T-helper 17 cell (primary cell): ENCODE measurements around the gene SFXN5. TPM values are rescaled to one million over a fixed set of nuclear protein-coding genes. Genes with fewer than 3 reads are reported as not detected.
"Not testable (repeated sequence)": the region's sequence is repeated elsewhere in the genome, so short reads cannot be mapped to it uniquely, and the experiment has no call there.

Experiments
- ATAC-seq: fragments of 150-1000 bp; cut with Tn5 transposase; 2 replicates; pipeline ENCODE4 v1.10.0; 2021; ENCODE audit warnings: mild to moderate bottlenecking, moderate library complexity
- DNase-seq, 3 donors: peaks; one replicate each; pipeline versions ENCODE4 v3.0.0 to v3.0.0-alpha.2; 2020 to 2021
- H3K9me3 ChIP-seq: one replicate; pipeline ENCODE4 v1.7.0; 2013; ENCODE audit warnings: low read length, mild to moderate bottlenecking; ENCODE audit not compliant: control insufficient read depth, poor library complexity, severe bottlenecking
- H3K27ac Mint-ChIP-seq: one replicate; pipeline ENCODE4 v1.8.0; 2022; ENCODE audit warnings: mild to moderate bottlenecking, moderate library complexity, mixed read lengths
- H3K27me3 Mint-ChIP-seq: one replicate; pipeline ENCODE4 v1.8.0; 2022; ENCODE audit warnings: mixed read lengths
- H3K36me3 Mint-ChIP-seq: one replicate; pipeline ENCODE4 v1.8.0; 2022; ENCODE audit warnings: low read depth, mixed read lengths
- H3K4me1 Mint-ChIP-seq: one replicate; pipeline ENCODE4 v1.8.0; 2022; ENCODE audit warnings: mild to moderate bottlenecking, mixed read lengths
- H3K4me3 Mint-ChIP-seq: one replicate; pipeline ENCODE4 v1.8.0; 2022; ENCODE audit warnings: mild to moderate bottlenecking, moderate library complexity, mixed read lengths
- total RNA-seq, 4 donors: library from RNA in 2 of 4; stranded (reverse) in 2 of 4; gene quantifications; one replicate each; pipeline ENCODE4 v1.2.3 and lab custom pipeline; 2022 to 2026

The SFXN5 gene
- total RNA-seq, 2 donors from 2014 or later: 7.0 to 10.0 TPM

DNA sequence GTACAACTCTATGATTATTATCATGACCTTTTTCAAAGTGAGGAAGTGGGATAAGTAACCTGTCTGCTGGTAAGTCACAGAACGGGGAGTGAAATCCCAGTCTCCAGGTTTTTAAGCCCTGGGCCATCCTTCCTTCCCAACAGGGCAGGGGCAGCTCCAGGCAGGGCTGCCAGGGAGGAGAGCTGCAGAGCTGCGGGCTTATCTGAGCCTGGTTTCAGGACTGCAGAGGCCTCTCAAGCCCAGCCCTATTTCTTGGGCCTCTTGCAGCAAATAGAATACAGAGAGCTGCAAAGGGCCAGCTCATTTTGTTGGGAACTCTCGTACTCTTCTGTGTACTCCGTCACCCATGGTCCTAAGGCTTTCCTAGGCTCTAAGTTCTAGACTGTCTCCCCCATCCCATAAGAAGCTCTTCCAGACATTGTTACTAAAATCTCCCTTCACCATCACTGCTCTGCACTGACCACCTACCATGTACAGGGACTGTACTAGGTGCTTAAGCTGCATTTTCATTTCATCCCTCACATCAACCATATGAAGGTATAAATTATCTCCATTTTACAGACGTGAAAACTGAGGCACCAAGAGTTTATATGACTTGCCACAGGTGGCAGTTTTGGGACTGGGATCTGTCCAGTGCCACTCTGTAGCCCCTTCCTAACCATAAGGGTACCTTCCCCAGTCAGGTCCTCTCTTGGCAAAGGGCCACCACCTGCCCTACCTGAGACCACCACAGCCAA, 38.1 kb upstream of the SFXN5 start:
- no peaks in the 10 kb centered on the region for H3K27me3 Mint-ChIP-seq
- H3K9me3 ChIP-seq: no peaks in the 10 kb centered on the region
- H3K4me3 Mint-ChIP-seq: no peak overlapping the region
- DNase-seq (no peak), ATAC-seq (no peak)
- H3K27ac Mint-ChIP-seq: peak overlapping the region; percentile 71
- H3K36me3 Mint-ChIP-seq: no peaks in the 10 kb centered on the region
- H3K4me1 Mint-ChIP-seq: peaks cover 53% of the 10 kb centered on the region

DNA sequence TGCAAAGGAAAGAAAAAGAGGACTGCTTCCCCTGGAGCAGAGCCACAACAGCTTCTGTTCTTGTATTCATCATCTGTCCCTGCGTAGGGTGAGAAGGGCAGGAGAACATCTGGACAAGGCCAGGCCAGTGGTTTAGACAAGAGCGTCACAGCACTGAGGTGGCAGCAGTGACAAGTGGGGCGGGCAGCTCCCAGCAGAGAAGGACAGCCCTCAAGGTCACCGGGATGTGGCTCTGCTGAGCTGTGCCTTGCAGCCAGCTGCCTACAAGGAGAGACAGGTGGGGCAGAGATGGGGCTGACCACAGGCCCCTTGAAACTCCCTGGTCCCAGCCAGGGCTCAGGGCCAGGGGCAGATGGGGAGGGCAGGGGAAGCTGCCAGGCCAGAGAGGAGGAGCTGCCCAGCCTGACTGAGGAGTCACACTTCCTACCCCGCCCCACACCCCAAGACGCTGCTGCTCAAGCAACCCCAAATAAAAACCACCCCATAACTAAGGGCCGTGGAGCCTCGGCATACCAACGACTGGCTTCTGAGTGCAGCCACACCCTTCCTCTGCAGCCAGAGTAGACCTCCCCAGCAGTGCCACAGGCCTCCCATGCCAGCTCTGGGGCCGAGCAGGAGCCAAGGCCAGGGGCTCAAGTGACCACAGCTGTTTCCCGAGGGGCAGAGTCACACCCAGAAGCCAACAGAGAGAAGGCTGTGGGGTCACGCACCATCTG, 35.9 kb upstream of the SFXN5 start:
- peaks cover 67% of the 10 kb centered on the region for H3K4me1 Mint-ChIP-seq
- DNase-seq: peak in 1 of 3 donors; percentile 23

GRCh38 chr2:73106791-73107190, 35.3 kb upstream of the SFXN5 start:
- H3K4me1 Mint-ChIP-seq: peaks cover 65% of the 10 kb centered on the region
- H3K4me3 Mint-ChIP-seq: peak overlapping the region; percentile 80
- ATAC-seq (no peak), DNase-seq (no peak)
- H3K36me3 Mint-ChIP-seq: no peaks in the 10 kb centered on the region
- peak overlapping the region; percentile 89 for H3K27ac Mint-ChIP-seq
- no peaks in the 10 kb centered on the region for H3K9me3 ChIP-seq
- H3K27me3 Mint-ChIP-seq: no peaks in the 10 kb centered on the region

More for the DNA sequence above, 35.9 kb upstream of the SFXN5 start:
- peak; percentile 69 for ATAC-seq
- no peaks in the 10 kb centered on the region for H3K36me3 Mint-ChIP-seq
- no peaks in the 10 kb centered on the region for H3K27me3 Mint-ChIP-seq
- H3K27ac Mint-ChIP-seq: peak overlapping the region; percentile 89
- H3K9me3 ChIP-seq: no peaks in the 10 kb centered on the region
- H3K4me3 Mint-ChIP-seq: peak overlapping the region; percentile 80

DNA sequence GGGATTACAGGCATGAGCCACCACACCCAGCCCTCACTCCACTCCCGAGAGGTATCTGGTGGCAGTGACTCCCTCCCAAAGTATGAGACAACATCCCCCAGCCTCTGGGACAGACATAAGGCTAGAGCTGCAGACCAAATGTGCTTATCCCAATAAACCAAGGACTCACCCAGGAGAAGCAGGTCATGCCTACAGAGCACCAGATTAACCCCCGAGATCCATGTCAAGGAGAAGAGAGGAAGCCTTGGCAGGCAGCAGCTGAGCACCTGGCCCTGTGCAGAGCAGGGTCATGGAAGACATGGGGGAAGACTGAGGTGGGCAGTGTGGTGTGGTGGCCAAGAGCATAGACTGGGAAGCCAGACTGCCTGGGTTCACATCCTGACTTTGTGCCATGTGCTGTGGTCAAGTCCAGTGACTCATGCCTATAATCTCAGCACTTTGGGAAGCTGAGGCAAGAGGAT, 34.0 kb upstream of the SFXN5 start:
- Mint-ChIP-seq H3K27me3 (no peaks in the 10 kb centered on the region), H3K27ac (peak overlapping the region; percentile 89), H3K4me3 (no peak overlapping the region), H3K36me3 (no peaks in the 10 kb centered on the region), H3K4me1 (peaks cover 56% of the 10 kb centered on the region)
- DNase-seq: no peak
- no peaks in the 10 kb centered on the region for H3K9me3 ChIP-seq
- ATAC-seq: no peak

DNA sequence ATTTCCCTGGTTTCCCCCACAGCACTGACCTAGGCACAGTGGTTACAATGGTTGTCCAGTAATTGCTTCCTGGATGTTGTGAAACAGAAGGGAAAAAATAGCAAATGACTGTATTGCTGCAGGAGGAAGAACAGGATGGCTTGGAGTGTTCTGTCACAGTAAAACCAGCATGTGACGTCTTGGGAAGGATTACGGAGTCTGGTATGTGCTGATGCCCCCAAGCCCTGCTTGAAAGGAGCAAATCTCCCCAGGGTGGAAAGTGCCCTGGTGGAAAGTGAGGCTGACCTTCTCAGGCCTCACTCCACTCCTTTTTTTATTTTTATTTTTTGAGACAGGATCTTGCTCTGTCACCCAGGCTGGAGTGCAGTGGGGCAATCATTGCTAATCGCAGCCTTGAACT, 33.4 kb upstream of the SFXN5 start:
- no peaks in the 10 kb centered on the region for H3K36me3 Mint-ChIP-seq
- ATAC-seq: no peak
- DNase-seq: no peak
- peaks cover 55% of the 10 kb centered on the region for H3K4me1 Mint-ChIP-seq
- H3K27ac Mint-ChIP-seq: peak overlapping the region; percentile 89
- no peak overlapping the region for H3K4me3 Mint-ChIP-seq
- H3K27me3 Mint-ChIP-seq: no peaks in the 10 kb centered on the region
- no peaks in the 10 kb centered on the region for H3K9me3 ChIP-seq

DNA sequence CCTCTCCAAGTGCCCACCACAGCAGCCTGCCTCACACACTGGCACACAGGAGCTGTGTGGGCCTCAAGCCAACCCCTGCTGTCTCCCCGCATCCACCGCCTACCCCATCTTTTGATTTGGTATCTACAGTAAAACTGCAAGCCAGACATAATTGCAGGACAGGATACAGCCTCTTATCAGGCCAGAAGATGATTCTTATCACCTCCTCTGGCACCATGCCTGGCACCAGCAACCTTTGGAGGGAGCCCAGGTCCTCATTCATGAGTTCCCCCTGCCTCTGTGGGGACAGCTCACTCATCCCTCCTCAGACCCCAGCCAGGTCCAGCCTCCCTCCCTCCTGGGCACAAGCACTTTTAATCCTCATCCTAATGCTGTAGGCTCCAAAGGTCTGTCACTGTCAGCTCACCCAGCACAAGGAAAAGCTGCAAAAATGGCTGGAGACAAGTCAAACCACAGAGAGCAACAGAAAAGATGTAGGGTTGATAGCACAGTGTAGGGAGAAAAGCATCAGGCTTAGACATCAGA, 31.6 kb upstream of the SFXN5 start:
- H3K36me3 Mint-ChIP-seq: no peaks in the 10 kb centered on the region
- H3K4me3 Mint-ChIP-seq: peak overlapping the region; percentile 47
- H3K27ac Mint-ChIP-seq: peak overlapping the region; percentile 89
- no peak for DNase-seq
- no peaks in the 10 kb centered on the region for H3K9me3 ChIP-seq
- H3K27me3 Mint-ChIP-seq: no peaks in the 10 kb centered on the region
- H3K4me1 Mint-ChIP-seq: peaks cover 45% of the 10 kb centered on the region
- ATAC-seq: peak; percentile 35

DNA sequence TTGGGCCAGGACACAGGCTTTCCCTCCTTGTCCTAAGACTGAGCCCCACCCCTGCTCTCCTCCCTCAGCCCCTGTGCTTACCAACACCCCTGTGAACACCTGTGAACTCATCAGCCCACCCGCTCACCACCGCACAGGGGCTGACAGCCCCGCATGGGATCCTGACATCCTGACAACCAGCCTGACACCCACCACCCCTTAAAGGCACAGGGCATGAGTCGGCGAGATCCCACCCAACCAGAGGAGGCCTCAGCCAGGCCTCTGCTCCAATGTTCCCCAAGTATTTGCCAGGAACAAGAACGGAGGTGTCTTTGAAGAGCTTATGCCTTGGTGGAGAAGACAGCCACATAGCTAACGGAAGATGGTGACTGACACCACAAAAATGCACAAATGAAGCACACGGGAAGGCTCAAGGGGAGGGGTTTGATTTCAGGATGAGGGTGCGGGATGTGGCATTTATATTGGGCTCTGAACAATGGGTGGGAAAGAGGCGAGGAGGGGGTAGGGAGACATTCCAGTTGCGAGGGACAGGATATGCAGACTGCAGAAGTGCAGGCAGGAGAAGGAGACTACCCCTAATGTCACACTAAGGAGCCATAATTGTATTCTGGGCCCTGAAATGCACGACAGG, 30.2 kb upstream of the SFXN5 start:
- Mint-ChIP-seq H3K4me3 (peak overlapping the region; percentile 56), H3K27me3 (no peaks in the 10 kb centered on the region), H3K27ac (peak overlapping the region; percentile 89), H3K36me3 (no peaks in the 10 kb centered on the region), H3K4me1 (peaks cover 42% of the 10 kb centered on the region)
- ATAC-seq: no peak
- H3K9me3 ChIP-seq: no peaks in the 10 kb centered on the region
- DNase-seq: no peak

DNA sequence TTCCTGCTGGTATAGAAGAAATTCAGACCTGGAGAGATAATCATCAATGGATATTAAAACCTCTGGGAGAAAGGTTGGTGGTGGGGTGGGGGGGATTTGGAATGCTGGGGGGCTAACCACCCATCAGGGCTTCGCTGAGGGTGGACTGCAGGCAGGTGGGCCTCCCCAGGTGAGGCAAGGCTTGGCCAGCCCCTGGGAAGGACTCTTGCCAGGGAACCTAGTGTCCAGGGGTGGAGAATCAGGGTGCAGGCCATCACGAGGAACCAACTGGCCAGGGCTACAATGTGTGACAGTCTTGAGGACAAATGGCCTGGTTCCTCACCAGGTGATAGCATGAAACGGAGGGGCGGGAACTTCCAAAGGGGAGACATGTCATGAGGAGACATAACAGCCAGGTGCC, 29.4 kb upstream of the SFXN5 start:
- ATAC-seq (no peak), DNase-seq (no peak)
- Mint-ChIP-seq H3K27me3 (no peaks in the 10 kb centered on the region), H3K27ac (no peak overlapping the region), H3K4me3 (no peak overlapping the region), H3K36me3 (no peaks in the 10 kb centered on the region), H3K4me1 (peaks cover 42% of the 10 kb centered on the region)
- H3K9me3 ChIP-seq: no peaks in the 10 kb centered on the region

GRCh38 chr2:73099486-73099885, 28.0 kb upstream of the SFXN5 start:
- H3K36me3 Mint-ChIP-seq: no peaks in the 10 kb centered on the region
- H3K4me1 Mint-ChIP-seq: peaks cover 36% of the 10 kb centered on the region
- H3K27me3 Mint-ChIP-seq: no peaks in the 10 kb centered on the region
- peak overlapping the region; percentile 74 for H3K4me3 Mint-ChIP-seq
- peak overlapping the region; percentile 51 for H3K27ac Mint-ChIP-seq
- no peak for ATAC-seq
- H3K9me3 ChIP-seq: no peaks in the 10 kb centered on the region
- no peak for DNase-seq

DNA sequence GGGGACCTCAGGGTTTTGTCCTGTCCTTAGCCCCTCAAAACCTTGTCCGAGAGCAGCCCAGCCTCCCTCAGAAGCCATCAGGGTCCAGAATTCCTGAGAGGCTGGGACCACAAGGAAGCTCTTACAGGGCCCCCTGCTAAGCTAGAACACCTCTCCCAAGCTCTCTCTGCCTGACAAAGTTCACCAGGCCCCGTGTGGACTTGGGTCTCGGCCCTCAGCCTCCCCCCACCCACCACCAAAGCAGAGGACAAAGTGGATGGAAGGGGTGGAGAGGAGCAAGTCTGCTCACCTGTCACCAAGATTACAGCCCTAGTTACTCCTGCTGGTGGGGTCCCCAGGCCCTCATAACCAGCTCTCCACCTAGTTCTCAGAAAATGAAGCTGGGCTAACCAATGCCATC, 24.4 kb upstream of the SFXN5 start:
- H3K27ac Mint-ChIP-seq: no peak overlapping the region
- no peaks in the 10 kb centered on the region for H3K36me3 Mint-ChIP-seq
- peaks cover 34% of the 10 kb centered on the region for H3K4me1 Mint-ChIP-seq
- ATAC-seq (no peak), DNase-seq (no peak)
- H3K9me3 ChIP-seq: no peaks in the 10 kb centered on the region
- H3K4me3 Mint-ChIP-seq: no peak overlapping the region
- no peaks in the 10 kb centered on the region for H3K27me3 Mint-ChIP-seq

GRCh38 chr2:73093601-73094218, 22.2 kb upstream of the SFXN5 start:
- not testable (repeated sequence) for DNase-seq
- H3K27ac Mint-ChIP-seq: peak overlapping the region; percentile 27

DNA sequence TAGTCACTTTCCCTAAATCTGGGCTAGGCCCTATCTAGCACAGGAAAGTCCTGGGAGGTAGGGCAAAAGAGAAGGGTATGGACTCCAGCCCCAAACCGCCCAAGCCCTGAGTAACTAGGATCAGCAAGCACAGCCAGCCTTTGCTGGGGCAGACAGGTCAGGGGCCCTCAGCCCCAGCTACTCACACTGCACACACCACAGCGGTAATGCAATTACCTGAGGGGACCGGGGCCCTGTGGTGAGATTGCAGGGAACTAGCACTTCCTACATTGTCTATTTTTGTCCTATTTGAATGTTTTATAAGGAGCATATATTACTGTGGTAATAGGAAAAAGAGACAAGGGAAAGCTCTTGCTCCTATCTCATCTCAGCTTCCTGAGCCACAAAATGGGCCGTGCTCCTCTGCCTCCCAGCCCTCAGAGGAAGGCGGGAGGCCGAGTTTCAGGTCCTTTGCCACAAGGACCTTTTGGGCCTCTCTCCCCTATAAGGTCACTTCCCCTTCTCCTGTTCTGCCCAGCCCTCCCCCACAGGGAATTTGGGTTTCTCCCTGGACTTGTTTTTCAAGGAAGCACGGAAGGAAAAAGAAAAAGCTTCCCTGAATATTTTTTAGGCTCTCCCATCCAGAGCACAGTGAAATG, 20.8 kb upstream of the SFXN5 start:
- H3K36me3 Mint-ChIP-seq: no peaks in the 10 kb centered on the region
- H3K27me3 Mint-ChIP-seq: no peaks in the 10 kb centered on the region
- peaks cover 26% of the 10 kb centered on the region for H3K4me1 Mint-ChIP-seq
- H3K4me3 Mint-ChIP-seq: no peak overlapping the region
- H3K27ac Mint-ChIP-seq: peak overlapping the region; percentile 11
- H3K9me3 ChIP-seq: no peaks in the 10 kb centered on the region
- ATAC-seq: no peak
- DNase-seq: no peak

More at GRCh38 chr2:73093601-73094218, 22.2 kb upstream of the SFXN5 start:
- H3K4me3 Mint-ChIP-seq, ATAC-seq, H3K27me3 Mint-ChIP-seq, H3K9me3 ChIP-seq, H3K36me3 Mint-ChIP-seq: not testable (repeated sequence)
- H3K4me1 Mint-ChIP-seq: peaks cover 35% of the 10 kb centered on the region
